ENCODE data around the gene HNF1A.

Gene HNF1A

DNA sequence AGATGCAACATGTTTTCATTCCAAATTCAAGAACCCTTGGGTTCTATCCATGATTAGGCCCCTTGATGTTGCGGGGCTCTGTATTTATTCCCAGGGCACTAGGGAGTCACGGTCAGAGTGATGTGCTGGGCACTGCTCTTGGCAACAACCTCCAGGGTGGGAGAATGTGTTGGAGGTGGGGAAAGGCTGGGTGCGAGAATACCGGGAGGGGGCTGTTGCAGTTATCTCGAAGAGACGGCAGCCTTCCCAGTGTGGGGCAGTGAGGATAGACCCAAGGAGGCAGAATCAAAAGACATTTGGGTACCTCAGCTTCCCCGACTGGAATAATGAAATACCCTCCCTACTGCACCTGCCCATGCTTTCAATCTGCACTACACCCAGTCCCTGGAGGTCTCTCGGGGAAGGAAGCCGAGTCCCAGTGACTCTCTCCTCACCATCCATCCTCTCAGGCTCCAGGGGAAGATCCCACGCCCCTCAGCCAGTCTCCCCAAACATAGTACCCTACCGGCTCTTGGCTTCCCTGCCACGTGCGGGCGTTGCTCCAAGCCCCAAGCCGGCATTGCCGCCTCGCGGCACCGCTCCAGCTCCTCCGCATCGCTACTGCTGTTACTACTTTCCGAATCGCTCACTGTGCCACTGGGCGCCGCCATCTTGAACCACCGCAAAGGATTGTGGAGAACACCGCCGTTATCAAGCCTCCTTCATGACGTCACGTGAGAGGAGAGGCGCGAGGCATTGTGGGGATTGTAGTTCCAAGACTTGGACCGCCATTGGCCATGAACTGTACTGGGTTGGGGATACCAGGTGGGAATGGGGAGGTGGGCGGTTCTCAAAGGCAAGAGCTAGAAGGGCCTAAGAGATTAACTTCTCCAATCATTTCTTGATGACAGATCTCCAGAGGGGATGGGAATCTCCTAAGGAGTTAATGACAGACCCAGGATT, 37.8 kb downstream of the HNF1A start, which contains the start of gene C12orf43:
Gene C12orf43 (minus strand): TSS at position 663 of the 942 bp plus-strand sequence. CDS start 13 bp downstream, at position 650.
- TF ChIP-seq, protein P1, sequence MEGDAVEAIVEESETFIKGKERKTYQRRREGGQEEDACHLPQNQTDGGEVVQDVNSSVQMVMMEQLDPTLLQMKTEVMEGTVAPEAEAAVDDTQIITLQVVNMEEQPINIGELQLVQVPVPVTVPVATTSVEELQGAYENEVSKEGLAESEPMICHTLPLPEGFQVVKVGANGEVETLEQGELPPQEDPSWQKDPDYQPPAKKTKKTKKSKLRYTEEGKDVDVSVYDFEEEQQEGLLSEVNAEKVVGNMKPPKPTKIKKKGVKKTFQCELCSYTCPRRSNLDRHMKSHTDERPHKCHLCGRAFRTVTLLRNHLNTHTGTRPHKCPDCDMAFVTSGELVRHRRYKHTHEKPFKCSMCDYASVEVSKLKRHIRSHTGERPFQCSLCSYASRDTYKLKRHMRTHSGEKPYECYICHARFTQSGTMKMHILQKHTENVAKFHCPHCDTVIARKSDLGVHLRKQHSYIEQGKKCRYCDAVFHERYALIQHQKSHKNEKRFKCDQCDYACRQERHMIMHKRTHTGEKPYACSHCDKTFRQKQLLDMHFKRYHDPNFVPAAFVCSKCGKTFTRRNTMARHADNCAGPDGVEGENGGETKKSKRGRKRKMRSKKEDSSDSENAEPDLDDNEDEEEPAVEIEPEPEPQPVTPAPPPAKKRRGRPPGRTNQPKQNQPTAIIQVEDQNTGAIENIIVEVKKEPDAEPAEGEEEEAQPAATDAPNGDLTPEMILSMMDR (IDR thresholded peaks at IDR 0.05; ENCODE audit: extremely low read depth, missing control alignments), result no peak
- peak; percentile 93 for DNase-seq (ENCODE audit: low spot score)

DNA sequence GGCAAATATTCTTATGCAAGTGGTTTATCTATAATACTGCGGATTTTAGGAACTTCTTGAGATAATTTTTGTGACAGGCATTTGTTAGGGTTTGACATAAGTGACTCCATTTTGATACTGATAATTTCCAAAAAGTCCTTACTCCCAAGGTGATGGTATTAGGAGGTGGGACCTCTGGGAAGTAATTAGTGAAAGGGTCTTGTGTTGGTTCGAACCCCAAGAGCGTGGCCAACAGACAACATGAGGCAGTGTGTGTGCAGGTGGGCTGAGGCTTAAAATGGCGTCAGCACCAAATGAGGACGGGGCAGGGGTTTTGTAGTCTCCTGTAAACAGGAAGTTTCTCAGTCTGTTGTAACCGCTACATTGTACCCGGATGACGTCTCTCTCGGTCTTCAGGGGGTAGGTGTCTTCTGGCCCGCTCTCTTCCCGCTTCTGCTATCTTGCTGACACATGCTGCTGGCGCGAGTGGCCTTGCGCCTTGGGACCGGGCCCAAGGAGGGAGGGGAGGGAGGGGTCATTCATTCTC, 39.7 kb downstream of the HNF1A start:
- no peak for DNase-seq (ENCODE audit: low spot score)
- TF ChIP-seq, protein P1 (IDR thresholded peaks at IDR 0.05; ENCODE audit: extremely low read depth, missing control alignments), result no peak

DNA sequence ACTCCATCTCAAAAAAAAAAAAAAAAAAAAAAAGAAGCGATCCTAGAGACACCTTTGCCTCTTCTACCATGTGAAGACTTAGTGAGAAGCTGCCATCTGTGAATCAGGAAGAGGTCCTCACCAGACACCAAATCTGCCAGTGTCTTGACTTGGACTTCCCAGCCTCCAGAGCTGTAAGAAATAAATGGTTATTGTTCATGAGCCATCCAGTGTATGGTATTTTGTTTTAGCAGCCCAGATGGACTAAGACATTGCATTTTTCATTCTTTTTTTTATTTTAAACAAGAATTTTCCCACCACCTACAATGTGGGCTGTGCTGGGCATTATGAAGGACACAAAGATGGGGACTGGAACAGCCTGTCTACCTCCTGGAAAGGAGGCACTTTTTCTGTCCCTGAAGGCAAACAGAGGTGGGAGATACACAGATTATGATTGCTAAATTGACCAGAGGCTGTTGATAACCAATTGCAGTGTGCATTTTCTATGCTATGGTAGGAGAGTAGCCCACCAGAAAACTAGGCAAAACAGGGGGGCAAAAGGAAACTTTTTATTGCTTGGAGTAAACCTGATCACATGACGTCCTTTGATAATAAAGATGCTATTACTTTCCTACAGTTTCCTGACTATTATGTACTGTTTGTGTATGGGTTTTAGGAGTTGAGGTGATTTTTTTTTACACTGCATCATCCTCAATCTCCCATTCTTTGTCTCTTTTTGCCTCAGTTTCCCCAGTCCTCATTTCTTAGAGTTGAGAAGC, 40.7 kb downstream of the HNF1A start:
- DNase-seq (ENCODE audit: low spot score), result no peak
- TF ChIP-seq, protein P1 (IDR thresholded peaks at IDR 0.05; ENCODE audit: extremely low read depth, missing control alignments), result no peak

DNA sequence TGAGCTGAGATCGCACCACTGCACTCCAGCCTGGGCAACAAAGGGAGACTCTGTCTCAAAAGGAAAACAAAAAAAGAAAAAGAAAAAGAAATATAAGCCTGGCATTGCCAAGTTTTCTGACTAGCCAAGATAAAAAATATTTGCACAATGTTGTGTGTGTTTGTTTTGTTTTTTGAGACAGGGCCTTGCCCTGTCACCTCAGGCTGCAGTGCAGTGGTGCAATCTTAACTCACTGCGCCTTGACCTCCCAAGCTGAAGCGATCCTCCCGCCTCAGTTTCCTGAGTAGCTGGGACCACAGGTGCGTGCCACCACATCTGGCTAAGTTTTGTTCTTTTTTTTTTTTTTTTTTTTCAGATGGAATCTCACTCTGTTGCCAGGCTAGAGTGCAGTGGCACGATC, 43.4 kb downstream of the HNF1A start:
- DNase-seq (ENCODE audit: low spot score), result no peak
- TF ChIP-seq, protein P1 (IDR thresholded peaks at IDR 0.05; ENCODE audit: extremely low read depth, missing control alignments), result no peak

DNA sequence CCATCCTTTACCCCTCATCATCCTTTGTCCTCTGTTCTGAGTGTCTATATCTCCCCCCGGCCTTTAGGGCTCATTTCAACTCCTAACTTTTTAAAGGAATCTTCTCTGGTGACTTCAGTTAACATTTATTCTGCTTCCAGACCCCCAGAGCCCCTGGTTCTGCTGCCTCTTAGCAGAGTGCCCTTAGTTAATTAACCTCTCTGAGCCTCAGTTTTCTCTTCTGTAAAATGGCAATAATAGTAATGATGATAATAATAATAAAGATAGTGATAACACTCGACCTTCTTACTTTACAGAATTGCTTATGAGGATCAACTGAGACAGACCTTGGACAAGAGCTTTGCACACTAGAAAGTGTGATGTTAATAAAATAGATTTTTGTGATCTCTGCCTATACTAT, 44.4 kb downstream of the HNF1A start:
- TF ChIP-seq, protein P1 (IDR thresholded peaks at IDR 0.05; ENCODE audit: extremely low read depth, missing control alignments), result no peak
- DNase-seq (ENCODE audit: low spot score), result no peak

DNA sequence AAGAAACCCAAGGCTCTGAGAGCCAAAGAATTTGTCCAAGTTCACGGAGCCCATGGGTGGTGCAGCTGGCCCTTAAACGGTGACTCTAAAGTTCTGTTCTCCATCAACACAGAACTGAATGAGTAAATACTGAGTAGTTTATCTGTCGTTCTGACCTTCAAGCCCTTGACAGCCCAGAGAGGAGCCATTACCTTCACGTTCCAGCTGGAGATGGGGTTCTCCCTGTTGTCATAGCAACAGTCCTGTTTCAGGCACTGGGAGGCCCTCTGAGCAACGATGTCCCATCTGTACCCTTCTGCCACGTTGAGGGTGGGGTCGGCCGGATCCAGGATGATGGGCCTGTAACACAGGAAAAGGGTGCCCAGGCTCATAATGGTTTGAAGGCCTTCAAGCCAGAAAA, 45.5 kb downstream of the HNF1A start:
- DNase-seq (ENCODE audit: low spot score), result no peak
- TF ChIP-seq, protein P1 (IDR thresholded peaks at IDR 0.05; ENCODE audit: extremely low read depth, missing control alignments), result no peak
